Measurements from ENCODE around the gene CASP2.
"Not testable (repeated sequence)": the region's sequence is repeated elsewhere in the genome, so short reads cannot be mapped to it uniquely, and the experiment has no call there.

Gene CASP2

DNA sequence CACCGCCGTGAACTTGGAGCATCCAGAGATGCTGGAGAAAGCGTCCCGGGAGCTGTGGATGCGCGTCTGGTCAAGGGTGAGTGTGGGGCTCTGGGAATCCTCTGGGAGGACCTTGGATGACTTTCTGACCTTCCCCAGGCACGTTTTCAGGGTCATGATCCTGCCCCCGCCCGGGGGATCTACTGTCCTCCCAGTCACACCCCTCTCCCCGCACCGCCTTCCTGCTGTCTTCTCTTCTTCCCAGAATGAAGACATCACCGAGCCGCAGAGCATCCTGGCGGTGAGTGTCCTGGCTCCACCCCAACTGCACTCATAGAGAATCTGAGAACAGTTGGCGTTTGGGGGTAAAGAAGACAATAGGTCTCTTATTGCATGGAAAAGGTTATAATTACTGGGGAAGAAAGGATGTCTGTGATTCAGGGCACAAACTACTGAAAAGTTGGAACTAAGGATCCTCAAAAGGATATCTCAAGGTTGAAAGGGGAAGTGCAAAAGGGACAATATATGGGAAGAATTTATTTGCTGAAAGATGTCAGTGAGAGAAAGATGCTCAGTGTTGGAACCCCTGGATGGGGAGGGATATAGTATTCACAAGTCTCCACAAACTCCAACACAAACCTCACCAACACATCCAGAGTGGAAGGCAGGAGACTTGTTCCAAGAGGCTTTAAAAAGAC is 23.0 kb upstream of the CASP2 start:
- no peak for DNase-seq

DNA sequence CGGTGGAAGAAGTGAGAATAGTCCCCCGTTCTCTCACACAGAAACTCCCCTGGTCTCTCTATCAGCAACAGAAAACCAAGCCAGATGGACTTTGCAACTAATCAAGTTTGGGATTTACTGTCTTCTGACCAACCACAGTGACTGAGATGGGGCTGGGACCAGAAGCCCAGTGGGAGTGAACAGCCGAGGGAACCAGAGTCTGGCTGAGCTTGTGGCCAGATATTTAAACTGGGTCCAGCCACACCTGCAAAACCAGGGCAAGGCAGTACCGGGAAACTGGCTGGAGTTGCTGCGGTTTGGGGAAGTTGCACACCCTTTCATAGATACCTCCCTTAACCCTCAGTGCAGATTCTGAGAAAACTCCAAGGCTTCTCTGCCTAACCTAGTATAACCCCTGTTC is 18.9 kb upstream of the CASP2 start:
- no peak for DNase-seq

DNA sequence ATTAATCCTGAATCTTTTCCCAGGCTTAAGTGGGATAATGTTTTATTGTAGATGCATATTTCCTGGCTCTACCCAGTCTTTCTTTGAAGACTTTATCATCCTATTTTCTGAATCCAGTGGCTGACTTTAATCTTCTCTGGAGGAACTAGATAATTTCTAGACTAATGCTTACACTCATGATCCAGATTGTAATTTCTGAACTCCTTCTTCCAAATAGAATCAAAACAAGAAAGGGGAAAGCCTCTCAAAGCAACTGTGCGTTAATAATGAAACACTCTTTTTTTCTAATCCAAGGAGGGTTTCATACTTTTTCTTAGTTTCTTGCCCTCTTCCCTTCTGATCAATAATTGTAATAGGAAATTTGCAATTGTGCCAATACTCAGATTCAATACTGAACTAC is 16.9 kb upstream of the CASP2 start:
- DNase-seq: no peak

DNA sequence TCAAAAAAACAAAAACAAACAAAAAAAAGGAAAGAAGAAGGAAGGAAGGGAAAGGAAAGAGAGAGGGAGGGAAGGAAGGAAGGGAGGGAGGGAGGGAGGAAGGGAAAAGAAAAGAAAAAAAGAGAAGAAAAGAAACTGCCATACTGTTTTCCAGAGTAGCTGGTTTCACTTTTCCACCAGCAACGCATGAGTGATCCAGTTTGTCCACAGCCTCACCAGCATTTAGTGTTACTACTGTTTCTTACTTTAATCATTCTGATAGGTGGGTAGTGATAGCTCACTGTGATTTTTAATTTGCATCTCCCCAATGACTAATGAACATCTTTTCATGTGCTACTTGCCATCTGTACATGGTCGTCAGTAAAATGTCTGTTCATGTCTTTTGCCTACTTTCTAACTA is 15.3 kb upstream of the CASP2 start:
- DNase-seq: no peak

DNA sequence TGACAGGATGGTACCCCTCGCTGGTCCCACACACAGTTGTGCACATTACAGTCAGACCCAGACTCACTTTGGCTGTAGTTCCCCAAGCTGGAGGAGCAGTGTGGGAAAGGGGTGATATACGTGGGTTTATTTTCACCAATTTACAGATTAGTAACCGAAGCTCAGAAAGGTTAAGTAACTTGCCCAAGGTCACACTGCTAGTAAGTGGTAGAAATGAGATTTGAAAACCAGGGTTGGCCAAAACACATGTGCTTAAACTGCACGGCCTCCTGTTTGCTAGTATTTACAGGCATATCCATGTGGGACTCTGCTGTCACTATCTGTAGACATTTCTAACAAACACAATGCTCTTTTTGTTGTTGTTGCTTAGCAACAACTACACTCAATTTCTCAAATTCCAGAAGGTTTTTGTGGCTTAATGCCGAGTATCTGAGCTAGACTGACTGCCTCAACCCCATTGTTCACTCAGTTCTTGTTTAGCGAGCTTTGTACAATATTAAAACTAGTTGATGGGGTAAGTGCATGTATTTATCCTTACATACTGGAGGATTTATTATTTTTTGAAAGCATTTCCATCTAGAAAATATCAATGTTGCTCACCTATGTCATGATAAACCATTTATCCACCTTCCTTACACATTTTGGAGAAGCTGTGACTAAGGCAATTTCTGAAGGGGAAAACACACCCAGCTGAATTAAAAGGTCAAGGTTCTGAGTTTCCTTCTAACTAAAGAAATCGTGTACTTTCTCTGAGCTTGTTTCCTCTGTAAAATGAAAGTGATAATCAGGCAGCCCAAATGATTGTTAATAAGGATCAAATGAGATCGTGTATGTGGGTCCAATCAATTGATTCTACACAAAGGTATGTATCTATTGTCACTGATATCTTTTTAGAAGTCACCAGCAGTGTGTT is 8.7 kb upstream of the CASP2 start:
- DNase-seq: no peak

DNA sequence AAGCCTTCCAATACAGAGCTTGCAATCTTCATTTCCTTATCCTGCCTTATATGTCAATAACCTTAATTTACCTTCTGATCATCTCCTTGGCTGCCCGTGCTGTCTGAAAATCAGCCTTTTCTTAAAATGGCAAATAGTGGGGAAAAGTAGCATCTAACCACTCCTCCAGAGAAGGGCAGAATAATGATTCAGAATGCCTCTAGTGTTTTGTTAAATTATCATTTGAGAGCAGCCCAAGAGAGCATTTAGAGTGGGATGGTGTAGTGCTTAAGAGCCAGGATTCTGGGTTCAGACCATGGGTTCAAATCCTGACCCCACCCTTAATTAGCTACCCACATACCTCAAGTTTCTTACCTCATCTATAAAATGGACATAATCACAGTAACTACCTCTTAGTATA is 8.0 kb upstream of the CASP2 start:
- no peak for DNase-seq

DNA sequence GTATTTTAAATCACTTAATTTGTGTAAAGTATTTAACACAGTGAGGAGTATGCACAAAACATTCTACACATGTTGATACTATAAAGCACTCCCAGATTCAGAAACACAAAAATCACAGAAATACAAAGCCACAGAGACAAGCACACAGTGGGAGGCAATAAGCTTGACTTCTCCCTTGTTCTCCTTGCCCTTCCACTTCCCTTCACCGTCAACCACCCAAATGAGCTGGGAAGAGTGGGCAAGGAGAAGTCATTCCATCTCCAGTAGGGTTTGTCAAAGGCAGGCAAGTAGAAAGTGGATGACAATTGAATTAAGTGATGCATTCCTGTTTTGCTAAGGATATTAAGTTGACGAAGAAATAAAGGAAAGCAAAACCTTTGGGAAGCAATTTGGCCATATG is 7.6 kb upstream of the CASP2 start:
- DNase-seq: no peak

DNA sequence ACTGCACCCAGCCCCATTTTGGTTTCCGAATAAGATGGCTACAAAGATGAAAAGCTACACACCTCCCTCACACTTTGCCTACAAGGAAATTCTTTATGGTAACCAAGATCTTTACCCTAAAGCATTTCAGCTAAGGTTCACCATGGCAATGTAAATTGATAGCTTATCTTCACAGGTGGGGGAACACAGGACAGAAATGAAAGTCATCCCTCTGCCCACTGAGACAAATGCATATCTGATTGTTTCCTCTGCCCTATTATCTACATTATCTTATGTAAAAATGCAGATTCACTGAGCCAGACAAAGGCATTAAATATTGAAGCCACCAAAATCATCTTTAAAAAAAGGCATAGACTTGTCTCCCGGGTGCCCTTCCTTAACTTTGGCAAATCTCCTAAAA is 6.6 kb upstream of the CASP2 start:
- no peak for DNase-seq

DNA sequence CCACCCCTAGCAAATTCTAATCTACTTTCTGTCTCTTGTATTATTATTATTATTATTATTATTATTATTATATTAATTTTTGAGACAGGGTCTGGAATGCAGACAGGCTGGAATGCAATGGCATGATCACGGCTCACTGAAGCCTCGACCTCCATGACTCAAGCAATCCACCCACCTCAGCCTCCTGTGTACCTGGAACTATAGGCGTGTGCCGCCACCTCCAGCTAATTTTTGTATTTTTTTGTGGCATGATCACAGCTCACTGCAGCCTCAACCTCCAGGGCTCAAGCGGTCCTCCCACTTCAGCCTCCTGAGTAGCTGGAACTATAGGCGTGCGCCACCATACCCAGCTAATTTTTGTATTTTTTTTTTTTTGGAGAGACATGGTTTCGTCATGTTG is 6.0 kb upstream of the CASP2 start:
- no peak for DNase-seq

DNA sequence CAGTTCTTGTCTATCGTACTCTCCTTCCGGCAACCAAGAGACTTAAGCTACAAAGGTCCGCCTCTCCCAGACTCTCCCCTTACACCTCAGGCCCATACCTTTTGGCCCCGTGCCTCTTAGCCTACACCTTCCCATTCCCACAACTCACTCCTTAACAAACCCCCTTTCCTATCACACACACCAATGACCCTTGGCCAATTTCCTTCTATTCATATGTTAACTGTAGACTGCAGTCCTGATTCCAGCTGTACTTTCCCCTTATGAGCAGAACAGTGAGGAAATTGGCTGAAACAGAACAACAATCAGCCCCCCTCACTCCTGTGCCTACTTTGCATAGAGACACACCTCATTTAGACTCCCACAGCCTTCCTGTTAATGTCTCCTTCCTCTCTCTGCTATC is 4.8 kb upstream of the CASP2 start:
- no peak for DNase-seq

DNA sequence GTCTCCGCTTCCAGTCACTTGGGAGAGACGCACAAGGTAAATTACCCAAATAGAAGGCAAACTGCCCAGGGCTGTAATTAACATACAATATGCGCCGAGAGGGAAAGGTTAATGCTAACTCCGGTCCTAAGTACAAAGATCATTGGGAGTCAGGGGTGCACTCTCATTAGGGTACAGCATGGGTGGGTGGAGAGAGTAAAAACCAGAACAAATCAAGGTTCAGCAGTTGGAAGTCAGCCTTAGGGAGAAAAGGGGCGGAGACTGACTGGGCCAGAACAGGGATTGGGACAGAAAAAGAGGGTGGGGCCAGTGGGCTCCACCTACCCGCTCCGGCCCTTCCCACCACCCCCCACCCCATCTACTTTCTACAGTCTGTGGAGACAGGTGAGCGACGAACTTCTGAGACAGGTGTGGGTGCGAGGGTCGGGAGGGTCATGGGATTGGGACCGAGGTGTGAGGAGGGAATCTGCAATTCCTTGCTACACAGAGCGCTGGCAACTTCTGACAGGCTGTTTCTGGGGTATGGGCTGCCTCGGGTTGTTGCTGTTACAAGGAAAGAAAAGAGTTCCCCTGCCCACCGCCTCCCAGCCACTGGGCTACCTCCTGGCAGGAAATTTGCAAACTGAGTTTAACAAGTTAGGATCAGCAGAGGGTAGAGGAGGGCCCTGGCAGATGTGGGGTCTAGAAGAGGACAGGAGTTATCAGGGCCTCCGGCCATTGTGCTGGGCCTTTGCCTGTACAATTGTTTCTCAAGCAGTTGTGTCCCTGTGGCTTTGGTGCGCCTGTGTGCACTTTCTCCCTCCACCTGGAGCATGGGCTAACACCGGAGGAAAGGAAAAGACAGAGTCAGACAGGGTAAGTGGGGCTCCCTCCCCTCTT is 3.3 kb upstream of the CASP2 start, which contains the start of gene TMEM139:
TMEM139 (plus strand) TSS at position 368 of the 879 bp plus-strand sequence. CDS start 1,000 bp downstream, outside the sequence.
- no peak for DNase-seq

DNA sequence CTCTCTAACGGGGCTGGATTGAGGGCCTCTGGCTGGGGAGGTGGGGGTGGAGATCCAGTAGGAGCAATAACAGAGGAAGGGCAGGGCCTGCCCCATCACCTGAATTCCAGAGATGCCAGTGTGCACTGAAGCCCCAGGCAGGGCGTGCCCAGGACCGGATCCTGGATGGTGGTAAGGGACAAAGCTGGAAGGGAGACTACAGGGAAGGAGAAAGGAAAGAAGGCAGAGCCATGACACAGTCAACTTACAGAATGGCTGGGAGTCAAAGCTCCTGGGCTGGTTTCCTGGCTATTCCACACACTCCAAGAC is 2.7 kb upstream of the CASP2 start:
- DNase-seq: no peak

DNA sequence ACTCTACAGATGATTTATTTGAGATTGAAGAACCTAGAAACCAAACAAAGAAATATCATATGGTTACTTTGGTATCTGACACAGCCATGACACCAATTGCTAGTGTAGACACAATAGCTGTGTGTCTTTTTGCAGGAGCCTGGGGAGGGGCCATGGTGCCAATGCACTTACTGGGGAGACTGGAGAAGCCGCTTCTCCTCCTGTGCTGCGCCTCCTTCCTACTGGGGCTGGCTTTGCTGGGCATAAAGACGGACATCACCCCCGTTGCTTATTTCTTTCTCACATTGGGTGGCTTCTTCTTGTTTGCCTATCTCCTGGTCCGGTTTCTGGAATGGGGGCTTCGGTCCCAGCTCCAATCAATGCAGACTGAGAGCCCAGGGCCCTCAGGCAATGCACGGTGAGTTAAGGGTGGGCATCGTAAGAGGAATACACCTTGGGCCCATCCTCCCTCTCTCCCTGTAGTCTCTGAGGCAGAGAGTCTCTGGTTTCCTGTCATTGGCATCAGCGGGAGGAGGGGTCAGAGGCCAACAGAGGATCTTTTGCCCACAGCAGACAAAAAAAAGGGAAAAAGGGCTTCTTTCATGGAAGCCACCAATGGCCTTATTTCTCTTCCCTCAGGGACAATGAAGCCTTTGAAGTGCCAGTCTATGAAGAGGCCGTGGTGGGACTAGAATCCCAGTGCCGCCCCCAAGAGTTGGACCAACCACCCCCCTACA is 2.2 kb upstream of the CASP2 start:
- DNase-seq: no peak

DNA sequence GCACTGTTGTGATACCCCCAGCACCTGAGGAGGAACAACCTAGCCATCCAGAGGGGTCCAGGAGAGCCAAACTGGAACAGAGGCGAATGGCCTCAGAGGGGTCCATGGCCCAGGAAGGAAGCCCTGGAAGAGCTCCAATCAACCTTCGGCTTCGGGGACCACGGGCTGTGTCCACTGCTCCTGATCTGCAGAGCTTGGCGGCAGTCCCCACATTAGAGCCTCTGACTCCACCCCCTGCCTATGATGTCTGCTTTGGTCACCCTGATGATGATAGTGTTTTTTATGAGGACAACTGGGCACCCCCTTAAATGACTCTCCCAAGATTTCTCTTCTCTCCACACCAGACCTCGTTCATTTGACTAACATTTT is 1.6 kb upstream of the CASP2 start:
- DNase-seq: no peak

DNA sequence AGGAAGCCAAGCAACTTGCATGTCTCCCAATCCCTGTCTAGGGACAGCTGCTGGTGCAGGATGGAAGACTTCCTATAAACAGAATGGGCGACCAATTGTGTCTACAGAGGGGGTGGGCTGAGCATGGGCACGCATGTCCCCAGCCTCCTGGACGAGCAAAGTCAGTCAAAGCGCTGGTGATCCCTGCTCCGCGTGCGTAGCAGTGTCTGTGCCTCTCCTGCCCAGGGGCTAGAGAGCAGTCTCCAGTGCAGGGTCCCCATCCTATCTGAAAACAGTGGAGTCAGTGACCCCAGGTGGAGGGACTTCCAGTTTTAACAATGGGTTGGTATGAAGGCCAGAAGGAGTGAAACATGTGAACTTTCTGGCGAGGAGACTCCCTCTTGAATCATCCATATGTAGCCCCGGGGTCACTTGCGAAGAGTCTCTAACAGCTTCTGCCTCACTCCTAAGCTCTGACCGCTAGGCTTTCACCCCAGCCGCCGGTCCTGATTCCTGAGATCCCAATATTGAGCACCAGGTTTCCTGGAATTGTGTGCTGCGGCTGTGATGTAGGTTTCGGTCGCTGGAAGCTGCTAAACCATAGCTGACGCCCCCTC is 714 bp upstream of the CASP2 start:
- DNase-seq: no peak

DNA sequence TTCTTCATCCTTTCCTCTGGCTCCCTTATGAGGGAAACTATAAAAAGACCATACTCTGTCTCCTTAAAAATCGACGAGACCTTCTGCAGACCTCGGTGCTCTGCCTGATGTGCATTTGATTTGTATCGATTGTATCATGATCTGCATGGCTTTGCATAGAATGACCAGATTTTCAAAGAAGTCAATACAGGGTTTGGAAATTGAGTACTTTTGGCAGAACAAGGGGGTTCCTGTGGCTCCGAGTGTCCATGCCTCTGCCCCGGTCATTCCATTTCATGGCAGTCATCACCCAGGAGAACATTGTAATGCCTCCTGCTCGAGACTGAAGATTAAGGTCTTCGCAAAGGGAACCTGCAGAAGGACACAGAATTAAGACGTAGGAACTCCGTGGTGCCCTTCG is 685 bp downstream of the CASP2 start:
- DNase-seq: no peak

DNA sequence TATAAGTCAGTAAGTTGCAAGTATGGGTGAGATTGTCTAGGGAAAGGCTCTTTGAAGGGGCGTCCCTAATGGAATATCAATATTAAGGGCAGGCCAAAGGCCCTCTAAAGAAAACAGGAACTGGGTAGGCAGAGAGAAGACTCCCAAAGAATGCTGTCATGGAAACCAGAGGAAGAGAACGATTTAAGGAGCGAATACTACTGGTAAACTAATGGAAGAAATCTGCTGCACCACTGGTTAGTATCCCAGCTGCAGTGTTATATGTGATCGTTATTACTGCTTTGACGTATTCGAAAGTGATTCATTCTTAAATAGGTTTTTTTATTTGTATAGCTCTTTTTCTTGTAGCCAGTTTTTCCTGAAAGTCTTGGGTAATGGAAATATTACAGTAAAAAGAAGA is 1.3 kb downstream of the CASP2 start:
- no peak for DNase-seq

DNA sequence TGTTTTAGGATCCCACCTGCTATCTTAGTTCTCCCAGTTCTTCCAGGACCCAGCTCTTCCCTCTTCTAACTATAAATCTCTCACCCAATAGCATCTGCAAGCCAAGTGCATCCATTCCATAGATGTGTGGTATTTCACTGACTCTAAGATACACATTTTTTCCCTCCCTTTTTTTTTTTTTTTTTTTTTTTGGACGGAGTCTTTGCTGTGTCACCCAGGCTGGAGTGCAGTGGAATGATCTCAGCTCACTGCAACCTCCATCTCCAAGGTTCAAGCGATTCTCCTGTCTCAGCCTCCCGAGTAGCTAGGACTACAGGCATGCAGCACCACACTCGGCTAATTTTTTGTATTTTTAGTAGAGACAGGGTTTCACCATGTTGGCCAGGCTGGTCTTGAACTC is 1.7 kb downstream of the CASP2 start:
- DNase-seq: not testable (repeated sequence)

DNA sequence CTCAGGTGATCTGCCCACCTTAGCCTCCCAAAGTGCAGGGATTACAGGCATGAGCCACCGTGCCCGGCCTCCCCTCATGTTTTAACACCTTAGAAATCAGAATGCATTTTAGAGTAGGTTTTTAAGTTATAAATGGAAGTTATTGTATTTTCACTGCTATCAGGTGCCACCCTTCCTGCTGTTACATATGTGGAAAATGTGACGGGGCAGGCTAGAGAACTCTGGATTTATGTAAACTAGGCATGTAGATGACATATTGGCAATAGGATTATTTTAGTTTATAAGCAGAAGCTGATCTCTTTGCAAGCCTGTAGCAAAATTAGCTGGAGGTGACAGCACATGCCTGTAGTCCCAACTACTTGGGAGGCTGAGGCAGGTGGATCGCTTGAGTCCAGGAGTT is 2.1 kb downstream of the CASP2 start:
- DNase-seq: no peak

DNA sequence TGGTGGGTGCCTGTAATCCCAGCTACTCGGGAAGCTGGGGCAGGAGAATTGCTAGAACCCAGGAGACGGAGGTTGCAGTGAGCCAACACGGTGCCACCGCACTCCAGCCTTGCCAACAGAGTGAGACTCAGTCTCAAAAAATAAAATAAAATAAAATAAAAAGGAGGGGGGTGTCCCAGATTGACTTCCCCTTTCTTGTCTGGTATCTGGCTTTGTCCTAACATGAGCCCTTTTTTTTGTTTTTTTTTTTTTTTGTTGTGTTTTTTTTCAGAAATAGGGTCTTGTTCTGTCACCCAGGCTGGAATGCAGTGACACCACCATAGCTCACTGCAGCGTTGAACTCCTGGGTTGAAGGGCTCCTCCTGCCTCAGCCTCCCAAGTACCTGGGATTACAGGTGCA is 4.7 kb downstream of the CASP2 start:
- no peak for DNase-seq

DNA sequence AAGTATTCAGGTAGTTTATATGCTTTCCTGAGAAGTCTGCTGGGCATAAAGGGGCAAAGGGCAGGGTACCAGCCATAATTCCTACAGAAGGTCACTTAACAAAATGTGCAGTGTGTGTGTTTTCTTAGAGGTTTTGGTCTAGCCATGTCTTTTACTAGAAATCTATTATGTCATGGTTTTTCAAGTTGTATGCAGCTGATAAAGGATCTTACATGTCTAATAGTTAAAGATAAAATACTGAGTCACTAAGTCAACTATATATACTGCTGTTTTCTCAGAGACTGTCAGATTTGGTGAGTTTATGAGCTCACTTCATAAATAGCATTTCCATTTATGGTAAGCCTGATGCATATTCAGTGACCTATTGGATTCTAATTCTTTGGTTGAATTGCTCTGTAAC is 7.7 kb downstream of the CASP2 start:
- DNase-seq: no peak

DNA sequence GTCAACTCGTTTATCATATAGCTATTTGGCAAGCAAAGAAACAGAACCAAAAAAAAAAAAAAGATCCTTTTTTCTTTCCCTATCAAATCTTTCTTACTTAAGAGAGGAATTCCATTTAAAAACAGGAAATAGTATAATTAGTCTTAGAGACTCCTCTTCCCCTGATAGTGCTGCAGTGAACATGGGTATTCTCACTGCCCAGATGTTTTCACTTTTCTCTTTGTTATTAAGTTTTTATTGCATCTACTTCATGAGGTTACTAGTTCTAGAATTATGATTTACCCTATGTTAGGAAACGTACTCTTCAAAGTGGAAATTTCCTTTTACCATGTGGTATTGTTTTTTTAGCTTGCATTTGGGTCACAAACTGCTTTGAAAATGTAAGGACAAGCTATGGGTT is 8.5 kb downstream of the CASP2 start:
- DNase-seq: no peak

DNA sequence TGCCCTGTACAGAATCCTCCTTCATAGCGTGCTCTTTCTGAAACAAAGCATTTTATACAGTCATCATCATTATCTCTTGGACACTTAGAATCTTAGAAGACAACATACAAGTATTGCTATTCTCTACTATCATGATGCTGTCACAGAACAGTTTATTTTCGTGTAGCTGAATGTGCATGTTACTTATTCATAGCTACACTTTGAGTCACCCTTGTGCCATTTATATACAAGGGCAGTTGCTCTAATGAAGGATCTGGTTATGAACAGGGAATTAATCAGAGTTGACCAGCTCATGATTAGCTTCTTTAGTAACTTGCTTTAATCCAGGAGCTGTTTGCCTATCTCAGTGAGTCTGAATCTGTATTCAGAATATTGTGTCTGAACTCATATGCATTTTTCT is 11.2 kb downstream of the CASP2 start:
- DNase-seq: no peak

Data from NCI-H510A (cell line).